Gastrocnemius medialis (tissue), 4 donors: Measurements from ENCODE around the gene FBXL13. TPM values are rescaled to one million over a fixed set of nuclear protein-coding genes. Genes with fewer than 3 reads are reported as not detected.

Experiments
- ATAC-seq, 2 donors: fragments of 150-250 bp; one replicate each; pipeline ENCODE4 v1.9.1; 2016
- DNase-seq, 2 donors: peaks; one replicate each; pipeline ENCODE4 v3.0.0-alpha.2; 2019
- H3K27ac ChIP-seq, 4 donors: fragments of 200-600 bp; sonication (generic); 1 replicate in 1 of 4; 2 replicates in 3 of 4; pipeline ENCODE4 v1.5.1; 2016 to 2018; ENCODE audit warnings: mild to moderate bottlenecking in 2 of 4, moderate library complexity in 1 of 4
- H3K27me3 ChIP-seq, 3 donors: fragments of 200-600 bp; sonication (generic) in 2 of 3; 1 replicate in 1 of 3; 2 replicates in 2 of 3; pipeline versions ENCODE4 v1.5.1 to v1.6.0; 2016 to 2019; ENCODE audit warnings: mild to moderate bottlenecking in 1 of 3, moderate library complexity in 1 of 3
- H3K36me3 ChIP-seq, 2 donors: fragments of 200-600 bp; sonication (generic) in 1 of 2; one replicate each; pipeline ENCODE4 v1.5.1; 2017 to 2018
- H3K4me1 ChIP-seq, 2 donors: fragments of 200-600 bp; sonication (generic) in 1 of 2; one replicate each; pipeline ENCODE4 v1.5.1; 2016 to 2017; ENCODE audit warnings: mild to moderate bottlenecking in 2 of 2
- H3K4me3 ChIP-seq, 4 donors: fragments of 200-600 bp; sonication (generic) in 3 of 4; 1 replicate in 1 of 4; 2 replicates in 3 of 4; pipeline ENCODE4 v1.5.1; 2016 to 2019; ENCODE audit warnings: mild to moderate bottlenecking in 2 of 4
- H3K9me3 ChIP-seq, 3 donors: fragments of 200-600 bp; sonication (generic) in 2 of 3; 1 replicate in 1 of 3; 2 replicates in 2 of 3; pipeline ENCODE4 v1.5.1; 2016 to 2019
- CTCF ChIP-seq, 5 experiments: fragments of 450-650 bp in 3 of 5; fragments of 200-600 bp in 2 of 5; sonication (generic) in 2 of 5; IDR thresholded peaks in 4 of 5; conservative IDR thresholded peaks in 1 of 5; 1 replicate in 4 of 5; 2 replicates in 1 of 5; pipeline ENCODE4 v1.5.1; 2016 to 2019; ENCODE audit warnings: antibody characterized with exemption in 5 of 5, mild to moderate bottlenecking in 3 of 5, moderate library complexity in 3 of 5
- POLR2A ChIP-seq, 2 donors: fragments of 450-650 bp; IDR thresholded peaks; one replicate each; pipeline ENCODE4 v1.6.1; 2017; ENCODE audit warnings: antibody characterized with exemption in 2 of 2, mild to moderate bottlenecking in 2 of 2, moderate library complexity in 2 of 2
- in situ Hi-C, 4 donors: fragments of 200-750 bp; cut with MboI; loops; one replicate each; pipeline versions ENCODE4 v1.15.0 to v1.8.0; 2017; ENCODE audit warnings: low sequenced_read_pairs in 4 of 4
- intact Hi-C: fragments of 100-400 bp; cut with DNase I; formaldehyde crosslinking; loops from one replicate; pipeline ENCODE4 v1.15.1; 2023; ENCODE audit warnings: low total_unique reads
- total RNA-seq, 4 donors: library from RNA; depleted of rRNA; stranded (reverse); fragments of >200 nt; gene quantifications; one replicate each; pipeline versions ENCODE4 v1.1.0 to v1.2.3, GENCODE V29; 2016

Gene FBXL13
- total RNA-seq, 4 donors from 2014 or later, result 0.26 TPM; not detected in 3

GRCh38 chr7:102992938-102993717, 81.5 kb downstream of the FBXL13 start:
- TF ChIP-seq CTCF (IDR thresholded peaks at IDR 0.05 in 4 of 5, conservative IDR thresholded peaks at IDR 0.05 in 1 of 5) (no peak), POLR2A (IDR thresholded peaks at IDR 0.05) (no peak)
- Histone ChIP-seq H3K36me3 (no peaks in the 10 kb centered on the region), H3K27ac (no peak overlapping the region), H3K27me3 (no peaks in the 10 kb centered on the region), H3K9me3 (no peaks in the 10 kb centered on the region), H3K4me3 (no peak overlapping the region), H3K4me1 (peaks cover 0 to 4% of the 10 kb centered on the region in 2 donors)
- in situ Hi-C loops, result no loop called here
- no peak for ATAC-seq
- intact Hi-C loops, result no loop called here
- DNase-seq, result no peak

GRCh38 chr7:102992509-102992937, 82.1 kb downstream of the FBXL13 start:
- ATAC-seq, result no peak
- no peak overlapping the region for H3K27ac ChIP-seq
- no peaks in the 10 kb centered on the region for H3K36me3 ChIP-seq
- intact Hi-C loops (no loop called here), in situ Hi-C loops (no loop called here)
- no peaks in the 10 kb centered on the region for H3K9me3 ChIP-seq
- H3K4me1 ChIP-seq, result peaks cover 0 to 4% of the 10 kb centered on the region in 2 donors
- TF ChIP-seq CTCF (IDR thresholded peaks at IDR 0.05 in 4 of 5, conservative IDR thresholded peaks at IDR 0.05 in 1 of 5) (no peak), POLR2A (IDR thresholded peaks at IDR 0.05) (no peak)
- no peaks in the 10 kb centered on the region for H3K27me3 ChIP-seq
- H3K4me3 ChIP-seq, result no peak overlapping the region
- no peak for DNase-seq

- no peaks in the 10 kb centered on the region for H3K27me3 ChIP-seq
- H3K27ac ChIP-seq, result no peak overlapping the region
- intact Hi-C loops (no loop called here), in situ Hi-C loops (no loop called here)
- TF ChIP-seq CTCF (IDR thresholded peaks at IDR 0.05 in 4 of 5, conservative IDR thresholded peaks at IDR 0.05 in 1 of 5) (no peak), POLR2A (IDR thresholded peaks at IDR 0.05) (no peak)
- no peak for ATAC-seq
- peaks cover 0 to 4% of the 10 kb centered on the region in 2 donors for H3K4me1 ChIP-seq
- DNase-seq, result no peak
- H3K36me3 ChIP-seq, result no peaks in the 10 kb centered on the region
- no peak overlapping the region for H3K4me3 ChIP-seq
- H3K9me3 ChIP-seq, result no peaks in the 10 kb centered on the region
These were observed 82.9 kb downstream of the FBXL13 start for GRCh38 chr7:102991540-102992214.

- in situ Hi-C loops, result no loop called here
These were observed 83.5 kb downstream of the FBXL13 start for GRCh38 chr7:102991077-102991539.

More at GRCh38 chr7:102991077-102991539, 83.5 kb downstream of the FBXL13 start:
- H3K27ac ChIP-seq, result no peak overlapping the region
- H3K36me3 ChIP-seq, result no peaks in the 10 kb centered on the region
- TF ChIP-seq CTCF (IDR thresholded peaks at IDR 0.05 in 4 of 5, conservative IDR thresholded peaks at IDR 0.05 in 1 of 5) (no peak), POLR2A (IDR thresholded peaks at IDR 0.05) (no peak)
- no peak for DNase-seq
- H3K27me3 ChIP-seq, result no peaks in the 10 kb centered on the region
- no peak for ATAC-seq
- peaks cover 0 to 4% of the 10 kb centered on the region in 2 donors for H3K4me1 ChIP-seq
- intact Hi-C loops, result no loop called here
- no peak overlapping the region for H3K4me3 ChIP-seq
- no peaks in the 10 kb centered on the region for H3K9me3 ChIP-seq
